ENCODE results near the gene PRKCB.
"Not testable (repeated sequence)": the region's sequence is repeated elsewhere in the genome, so short reads cannot be mapped to it uniquely, and the experiment has no call there.

The PRKCB gene

GRCh38 chr16:24140730-24141129 lies 304.9 kb downstream of the PRKCB start:
- no peak for DNase-seq

DNA sequence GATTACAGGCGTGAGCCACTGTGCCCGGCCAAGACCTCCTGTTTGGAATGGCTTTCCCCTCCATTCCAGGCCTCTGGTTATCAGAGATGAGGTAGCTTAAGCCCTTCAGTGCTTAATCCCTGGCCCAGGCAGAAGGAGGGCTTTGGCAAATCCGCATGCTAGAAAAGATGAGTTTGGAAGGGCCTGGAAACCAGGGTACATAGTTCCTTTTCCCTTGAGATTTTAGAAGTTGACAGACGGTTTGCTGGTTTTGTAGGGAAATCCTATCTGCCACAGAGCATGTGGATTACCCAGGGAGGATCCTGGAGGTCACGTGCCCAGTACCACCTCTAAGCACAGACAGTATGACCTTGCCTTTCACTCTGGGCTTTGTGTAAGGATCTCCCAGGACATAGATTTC lies 305.7 kb downstream of the PRKCB start:
- no peak for DNase-seq

DNA sequence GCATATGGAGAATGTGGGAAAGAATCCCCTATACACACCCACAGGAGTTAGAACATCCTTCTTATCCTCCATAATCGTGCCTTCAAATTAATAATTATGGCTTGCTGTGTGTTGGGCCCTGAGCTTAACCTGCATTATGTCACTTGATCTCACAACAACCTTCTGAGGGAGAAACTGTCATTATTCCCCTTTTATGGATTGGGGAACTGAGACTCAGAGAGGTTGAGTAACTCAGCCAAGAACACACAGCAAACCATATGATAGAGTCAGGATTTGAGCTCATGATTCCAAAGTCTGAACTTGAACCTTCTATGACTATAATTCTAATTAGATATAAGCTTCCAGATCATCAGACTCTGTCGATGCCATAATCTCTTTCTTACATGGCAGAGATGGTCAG lies 306.1 kb downstream of the PRKCB start:
- DNase-seq: no peak

DNA sequence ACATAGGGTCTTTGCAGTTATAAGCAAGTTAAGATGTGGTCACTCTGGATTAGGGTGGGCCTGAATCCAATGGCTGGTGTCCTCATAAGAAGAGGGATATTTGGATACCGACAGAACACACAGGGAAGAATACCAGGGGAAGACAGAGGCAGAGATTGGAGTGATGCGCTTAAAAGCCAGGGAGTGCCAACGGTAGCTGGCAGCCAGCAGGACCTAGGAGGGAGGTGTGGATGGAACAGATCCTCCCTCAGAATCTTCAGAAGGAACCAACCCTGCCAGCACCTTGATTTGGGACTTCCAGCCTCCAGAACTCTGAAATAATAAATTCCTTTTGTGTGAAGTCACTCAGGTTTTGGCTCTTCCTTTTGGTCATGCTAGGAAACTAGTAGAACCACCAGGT lies 310.1 kb downstream of the PRKCB start:
- DNase-seq: no peak

DNA sequence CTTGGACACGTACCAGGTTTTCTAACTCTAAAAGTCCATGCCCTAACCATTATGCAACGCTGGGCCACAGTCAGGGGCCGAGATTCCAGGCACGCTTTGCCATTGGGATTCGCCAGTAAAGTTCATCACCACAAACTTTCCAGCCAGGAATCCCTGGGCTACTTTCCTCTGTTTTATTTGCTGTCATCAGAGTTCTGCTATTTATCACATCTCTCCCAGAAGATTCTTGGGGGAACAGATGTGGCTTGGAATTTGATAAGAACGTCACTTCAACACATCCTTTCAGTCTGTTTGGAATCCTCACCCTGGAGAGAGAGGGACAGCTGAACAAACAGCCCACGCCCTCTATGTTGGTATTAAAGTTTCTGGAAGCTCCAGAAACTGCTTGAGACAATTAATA lies 310.7 kb downstream of the PRKCB start:
- no peak for DNase-seq

GRCh38 chr16:24149102-24149501 lies 313.3 kb downstream of the PRKCB start:
- no peak for DNase-seq

- no peak for DNase-seq
These were observed 314.5 kb downstream of the PRKCB start for GRCh38 chr16:24150282-24150681.

DNA sequence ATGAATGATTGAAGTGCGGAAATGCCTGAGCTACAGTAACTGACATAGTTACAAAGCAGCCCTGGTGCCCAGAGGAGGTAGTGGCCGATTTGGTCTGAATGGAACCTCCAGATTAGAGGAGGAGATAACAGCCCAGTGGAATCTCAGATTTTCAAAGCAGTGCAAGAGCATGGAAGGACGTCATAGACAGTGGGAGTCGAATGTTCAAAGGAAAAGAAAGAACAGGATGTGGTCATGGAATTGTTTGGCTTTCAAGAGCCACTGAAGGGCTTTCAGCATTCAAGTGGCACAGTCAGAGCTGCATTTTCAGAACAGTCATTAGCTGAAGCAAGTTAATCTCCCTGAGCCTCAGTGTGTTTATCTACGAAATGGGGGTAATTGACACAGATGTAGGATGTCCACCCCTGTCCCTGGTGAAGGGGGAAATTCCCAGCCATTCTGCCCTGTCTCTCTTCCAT lies 315.7 kb downstream of the PRKCB start:
- DNase-seq: no peak

DNA sequence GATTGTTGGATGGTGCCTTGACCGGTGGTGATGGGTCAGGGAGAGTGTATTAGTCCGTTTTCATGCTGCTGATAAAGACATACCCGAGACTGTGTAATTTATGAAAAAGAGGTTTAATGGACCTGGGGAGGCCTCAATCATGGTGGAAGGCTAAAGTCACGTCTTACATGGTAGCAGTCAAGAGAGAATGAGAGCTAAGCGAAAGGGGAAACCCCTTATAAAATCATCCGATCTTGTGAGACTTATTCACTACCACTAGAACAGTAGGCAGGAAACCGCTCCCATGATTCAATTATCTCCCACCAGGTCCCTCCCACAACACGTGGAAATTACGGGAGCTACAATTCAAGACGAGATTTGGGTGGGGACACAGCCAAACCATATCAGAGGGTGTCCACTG lies 316.3 kb downstream of the PRKCB start:
- DNase-seq: not testable (repeated sequence)

DNA sequence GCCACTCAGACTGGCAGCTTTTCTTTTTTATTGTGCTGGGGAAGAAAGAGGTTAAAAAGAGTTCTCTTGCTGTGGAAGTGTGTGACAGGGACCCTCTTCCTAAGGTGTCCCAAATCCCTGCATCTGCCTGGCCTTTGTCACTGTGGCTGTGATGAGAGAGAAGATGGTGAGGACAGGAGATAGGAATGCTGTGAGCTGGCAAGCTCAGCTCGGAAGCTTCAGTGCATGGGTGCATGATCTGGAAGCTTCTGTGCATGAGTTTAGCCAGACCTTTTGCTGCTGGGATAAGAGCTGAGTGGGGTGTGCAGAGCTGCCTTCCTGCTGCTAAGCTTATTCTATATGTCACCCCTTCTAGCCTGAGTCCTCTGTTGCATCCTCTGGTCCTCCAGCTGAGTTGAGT lies 317.0 kb downstream of the PRKCB start:
- DNase-seq: no peak

DNA sequence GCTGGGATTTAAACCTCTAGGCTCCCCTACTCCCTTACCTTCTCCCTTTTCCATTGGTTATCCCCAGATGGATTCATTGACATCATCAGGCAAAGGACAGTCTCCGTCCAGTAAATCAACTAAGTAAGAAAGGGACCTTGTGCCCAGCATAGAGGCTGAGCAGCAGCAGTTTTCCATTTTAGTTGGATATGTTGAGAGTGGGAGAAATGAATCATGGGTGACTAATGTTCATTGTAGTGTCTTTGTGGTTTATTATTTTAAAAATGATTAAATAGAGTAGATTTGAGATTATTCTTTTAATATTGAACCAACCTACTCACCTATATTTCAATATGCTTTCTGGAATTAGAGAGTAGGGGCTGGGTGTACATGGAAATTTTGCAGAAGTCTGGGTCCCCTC lies 321.0 kb downstream of the PRKCB start:
- no peak for DNase-seq

- no peak for DNase-seq
These were observed 328.2 kb downstream of the PRKCB start for GRCh38 chr16:24163935-24164334.

DNA sequence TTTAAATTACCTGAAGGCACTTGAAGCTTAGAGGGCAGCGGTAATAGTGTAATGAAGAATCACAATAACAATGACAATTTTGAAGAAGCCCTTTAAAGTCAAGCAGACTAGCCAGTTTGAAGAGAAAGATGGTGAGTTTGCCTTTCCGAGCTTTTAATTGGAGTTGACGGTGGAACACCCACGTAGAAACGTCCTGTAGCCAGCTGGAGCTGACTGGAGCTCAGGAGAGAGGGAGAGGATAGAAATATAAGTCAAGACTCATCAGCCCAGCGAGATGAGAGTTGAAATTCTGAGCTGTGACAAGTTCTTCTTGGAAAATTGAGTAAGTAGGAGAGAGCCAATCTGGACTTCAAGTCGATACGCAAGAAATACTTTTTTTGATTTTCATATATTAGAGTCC lies 328.6 kb downstream of the PRKCB start:
- no peak for DNase-seq

DNA sequence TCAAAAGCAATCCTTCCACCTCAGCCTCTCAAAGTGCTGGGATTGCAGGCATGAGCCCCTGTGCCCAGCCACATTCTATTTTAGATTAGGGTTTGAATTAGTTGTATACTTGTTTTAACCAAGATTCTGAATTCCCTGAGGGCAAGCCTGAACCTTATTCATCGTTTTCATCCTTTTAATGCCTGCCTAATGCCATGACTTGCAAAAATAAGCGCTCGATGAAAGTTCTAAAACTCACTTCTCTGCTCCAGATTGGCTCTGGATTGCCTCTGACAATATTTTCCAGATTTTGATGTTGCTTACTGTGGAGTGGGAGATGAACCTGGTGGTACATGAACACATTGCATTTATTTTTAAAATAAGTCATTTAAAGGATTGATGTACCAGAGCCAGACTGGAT lies 329.5 kb downstream of the PRKCB start:
- DNase-seq: no peak

DNA sequence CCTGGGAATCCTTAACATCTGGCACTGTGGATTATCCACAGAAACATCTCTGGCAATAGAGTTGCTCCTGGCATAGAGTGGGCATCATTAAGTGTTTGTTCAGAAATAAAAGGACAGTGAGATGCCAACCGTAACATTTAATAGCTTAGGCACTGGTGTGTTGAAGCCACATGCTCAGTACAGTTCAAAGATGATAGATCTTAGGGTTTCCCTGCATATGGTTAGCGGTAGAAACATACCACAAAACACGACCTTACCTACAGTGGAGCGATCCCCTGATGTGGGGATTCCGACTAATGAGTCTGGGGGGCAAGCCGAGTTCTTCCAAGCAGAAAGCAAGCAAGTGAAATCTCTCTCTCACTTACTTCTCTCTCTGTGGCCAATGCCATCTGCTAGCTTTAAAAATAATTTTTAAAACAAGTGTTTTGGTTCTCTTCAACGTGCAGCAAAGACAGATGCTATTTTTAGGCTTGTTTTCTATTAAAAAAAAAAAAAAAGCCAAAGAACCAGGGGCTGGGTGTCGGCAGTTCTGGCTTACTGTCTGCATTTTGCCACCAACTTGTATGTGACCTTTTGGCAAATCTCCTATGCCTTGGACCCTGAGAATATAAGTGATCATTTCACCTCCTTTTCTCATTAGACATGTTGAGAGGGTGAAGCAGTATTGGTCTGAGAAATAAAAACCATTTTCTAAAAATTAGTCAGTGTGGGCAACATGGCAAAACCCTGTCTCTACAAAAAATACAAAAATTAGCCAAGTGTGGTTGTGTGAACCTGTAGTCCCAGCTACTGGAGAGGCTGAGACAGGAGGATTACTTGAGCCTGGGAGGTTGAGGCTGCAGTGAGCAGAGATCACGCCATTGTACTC lies 331.1 kb downstream of the PRKCB start:
- no peak for DNase-seq

DNA sequence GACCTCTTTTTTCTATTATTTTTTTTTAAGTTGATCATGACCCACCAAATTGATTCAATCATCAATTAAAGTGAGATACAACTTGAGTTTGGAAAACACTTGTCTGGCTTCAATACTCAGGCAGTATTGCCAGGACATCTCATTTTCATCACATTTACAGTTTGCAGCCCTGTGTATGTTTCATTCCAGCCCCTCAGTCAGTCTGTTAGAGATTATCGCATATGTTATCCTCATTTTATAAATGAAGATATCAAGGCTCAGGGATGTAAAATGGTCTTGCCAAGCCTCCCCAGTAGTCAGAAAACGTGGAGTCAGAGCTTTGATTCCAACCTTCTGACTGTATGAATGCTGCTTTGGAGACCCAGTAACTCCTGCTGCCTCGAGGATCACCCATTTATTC lies 333.1 kb downstream of the PRKCB start:
- DNase-seq: no peak

- DNase-seq: no peak
These were observed 334.6 kb downstream of the PRKCB start for GRCh38 chr16:24170407-24170806.

DNA sequence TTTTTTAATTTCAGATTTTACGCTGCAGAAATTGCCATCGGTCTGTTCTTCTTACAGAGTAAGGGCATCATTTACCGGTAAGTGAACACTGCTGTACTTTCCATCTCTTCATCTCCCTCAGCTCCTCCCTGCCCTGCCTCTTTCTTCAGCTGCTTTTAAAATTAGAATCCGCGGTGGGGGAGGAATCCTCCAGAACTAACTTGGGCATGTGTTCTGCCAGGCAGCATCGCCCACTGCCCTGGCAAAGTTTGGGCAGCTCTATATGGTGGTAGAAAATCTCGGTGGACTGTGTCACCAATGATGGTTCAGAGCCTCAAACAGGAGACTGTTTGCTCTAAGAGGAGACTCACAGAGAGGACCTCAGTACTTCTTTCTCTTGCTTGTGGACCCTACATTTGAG lies 338.7 kb downstream of the PRKCB start:
- DNase-seq: no peak

- no peak for DNase-seq
These were observed 339.2 kb downstream of the PRKCB start for GRCh38 chr16:24174957-24175356.

DNA sequence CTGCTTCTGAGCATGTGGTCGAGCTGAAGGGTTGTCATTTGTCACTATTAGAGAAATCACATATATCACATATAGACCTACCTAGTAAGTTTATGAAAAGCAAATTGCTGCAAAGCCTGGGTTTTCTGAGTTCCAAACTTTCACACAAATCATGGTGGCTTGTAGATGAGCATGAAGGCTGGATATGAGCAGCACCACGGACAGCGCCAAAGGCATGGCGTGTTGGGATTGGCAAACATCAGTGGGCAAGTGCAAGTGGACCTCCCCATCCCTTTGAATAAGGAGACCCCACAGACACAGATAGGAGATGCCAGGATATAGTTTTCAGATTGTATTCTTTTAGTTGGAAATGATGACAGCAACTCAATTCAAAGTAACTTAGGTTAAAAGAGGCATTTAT lies 342.7 kb downstream of the PRKCB start:
- no peak for DNase-seq

GRCh38 chr16:24180451-24180850 lies 344.7 kb downstream of the PRKCB start:
- DNase-seq: no peak

DNA sequence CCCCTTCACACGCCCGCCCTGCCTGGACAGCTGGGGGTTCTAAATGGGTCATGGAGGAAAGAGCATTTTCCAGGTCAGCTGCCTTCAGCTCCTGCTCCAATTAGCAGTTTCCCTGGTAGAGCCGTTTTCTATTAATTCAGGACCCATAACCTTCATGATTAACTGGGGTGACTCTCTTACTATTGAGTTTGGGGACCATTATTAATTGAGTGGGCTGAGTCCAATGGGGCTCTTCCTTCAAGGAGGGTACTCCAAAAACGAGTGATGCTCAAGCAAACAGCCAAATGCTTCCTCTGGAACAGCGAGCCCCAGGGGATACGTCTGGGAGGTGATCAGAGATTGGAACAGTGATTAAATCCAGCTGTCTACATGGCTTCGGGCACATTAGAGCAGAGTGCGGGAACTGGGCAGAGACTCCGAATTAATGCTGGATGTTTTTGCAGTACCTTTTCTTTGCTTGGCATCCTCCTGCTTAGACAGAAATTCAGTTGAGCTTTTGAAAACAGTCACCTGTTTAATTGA lies 352.3 kb downstream of the PRKCB start:
- no peak for DNase-seq

DNA sequence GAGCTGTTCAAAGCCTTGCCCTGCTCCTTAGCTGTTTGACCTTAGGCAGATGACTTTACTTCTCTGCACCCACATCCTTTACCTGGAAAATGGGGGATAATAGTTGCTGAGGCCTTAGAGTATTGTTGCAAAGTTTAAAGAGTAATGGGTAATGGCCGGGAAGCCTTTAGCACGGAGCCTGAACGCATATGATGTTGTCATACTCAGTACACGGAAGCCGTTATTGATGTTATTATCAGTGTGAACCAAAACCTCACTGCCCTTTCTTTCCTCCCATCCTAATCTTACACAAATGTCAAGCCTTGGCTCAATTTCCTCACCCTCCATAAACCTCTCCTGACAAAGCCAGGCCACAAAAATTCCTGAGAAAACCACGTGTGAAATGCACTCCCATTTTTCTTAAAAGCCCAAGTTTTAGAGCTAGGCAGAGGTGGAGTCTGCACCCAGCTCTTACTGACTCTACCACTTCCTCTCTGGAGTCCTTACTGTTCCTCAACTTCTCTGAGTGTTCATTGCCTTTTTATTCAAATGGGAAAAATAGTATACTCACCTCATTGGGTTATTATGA lies 353.1 kb downstream of the PRKCB start:
- DNase-seq: no peak

- DNase-seq: no peak
These were observed 354.2 kb downstream of the PRKCB start for GRCh38 chr16:24189941-24190340.

Data from NCI-H748 treated with DMSO at 0.1 percent for 48 hours (cell line).